Measurements from ENCODE around the gene GNAL.
"Not testable (repeated sequence)": the region's sequence is repeated elsewhere in the genome, so short reads cannot be mapped to it uniquely, and the experiment has no call there.

Gene GNAL

GRCh38 chr18:11908182-11909060 is 219.4 kb downstream of the GNAL start, which contains the start of gene MPPE1:
TSS of gene MPPE1 (minus strand) at chr18:11908317. CDS start at chr18:11897264, 11,053 bp downstream.
- peak; percentile 94 for DNase-seq (ENCODE audit: low spot score)

GRCh38 chr18:11909061-11909455 is 220.0 kb downstream of the GNAL start:
- DNase-seq (ENCODE audit: low spot score), result no peak

- peak; percentile 61 for DNase-seq (ENCODE audit: low spot score)
Measured at GRCh38 chr18:11909591-11910026, 220.5 kb downstream of the GNAL start.

GRCh38 chr18:11916880-11917279 is 227.8 kb downstream of the GNAL start:
- not testable (repeated sequence) for DNase-seq (ENCODE audit: low spot score)

GRCh38 chr18:11919522-11919921 is 230.5 kb downstream of the GNAL start:
- not testable (repeated sequence) for DNase-seq (ENCODE audit: low spot score)

- DNase-seq (ENCODE audit: low spot score), result no peak
Measured at GRCh38 chr18:11923450-11923849, 234.4 kb downstream of the GNAL start.

- no peak for DNase-seq (ENCODE audit: low spot score)
Measured at GRCh38 chr18:11925800-11926481, 236.9 kb downstream of the GNAL start.

- no peak for DNase-seq (ENCODE audit: low spot score)
Measured at GRCh38 chr18:11927497-11927896, 238.4 kb downstream of the GNAL start.

GRCh38 chr18:11932393-11932792 is 243.3 kb downstream of the GNAL start:
- no peak for DNase-seq (ENCODE audit: low spot score)

Measured in AG08396 (cell line).